Endothelial cell of umbilical vein (primary cell): ENCODE data around the gene CASP12. TPM values are rescaled to one million over a fixed set of nuclear protein-coding genes. Genes with fewer than 3 reads are reported as not detected.

Experiments
- BruUV-seq: library from RNA; stranded (reverse); fragments of 400-500 nt; replicated peaks from 2 replicates; lab custom pipeline; 2021; lab: Mats Ljungman, UMichigan
- CTCF ChIA-PET: fragments of 300-600, 350-600 bp; sonication (Branson Sonifier 250); formaldehyde crosslinking; loops from one replicate; lab custom pipeline; 2021; ENCODE audit warnings: antibody characterized with exemption, inconsistent platforms; lab: Charles Lee
- POLR2A ChIA-PET: fragments of 300-600, 350-600 bp; sonication (Branson Sonifier 250); formaldehyde crosslinking; loops from one replicate; lab custom pipeline; 2021; ENCODE audit warnings: antibody characterized with exemption, inconsistent platforms; lab: Charles Lee
- DNase-seq: peaks from one replicate; pipeline ENCODE4 v3.0.0-alpha.2; 2011; ENCODE audit warnings: low read depth, low spot score
- FAIRE-seq: peaks from 2 replicates; lab custom pipeline; 2011; peaks lifted over from hg19 to GRCh38; lab: Jason Lieb, UNC
- H2AFZ ChIP-seq: 2 replicates; pipeline ENCODE4 v1.6.0; 2012; ENCODE audit warnings: low read depth, low read length, control low read depth, inconsistent platforms
- H3K27ac ChIP-seq: 2 replicates; pipeline ENCODE4 v1.5.1; 2011; ENCODE audit warnings: low read depth, mild to moderate bottlenecking, control low read depth, low read length, moderate library complexity; ENCODE audit not compliant: insufficient read depth
- H3K27me3 ChIP-seq, 2 experiments: 2 replicates each; pipeline versions ENCODE4 v1.6.0 to v1.6.1; 2011; ENCODE audit warnings: low read length in 2 of 2, mixed read lengths in 1 of 2; ENCODE audit not compliant: control insufficient read depth in 2 of 2, insufficient read depth in 2 of 2
- H3K36me3 ChIP-seq, 2 experiments: 2 replicates in 1 of 2; 3 replicates in 1 of 2; pipeline ENCODE4 v1.5.1; 2011; ENCODE audit warnings: low read length in 2 of 2, mild to moderate bottlenecking in 1 of 2, moderate library complexity in 1 of 2; ENCODE audit not compliant: control insufficient read depth in 2 of 2, insufficient read depth in 2 of 2; ENCODE audit errors: extremely low read depth in 1 of 2
- H3K4me1 ChIP-seq: 3 replicates; pipeline ENCODE4 v1.5.1; 2011; ENCODE audit warnings: mild to moderate bottlenecking, low read length; ENCODE audit not compliant: control insufficient read depth, insufficient read depth; ENCODE audit errors: extremely low read depth
- H3K4me2 ChIP-seq: 2 replicates; pipeline ENCODE4 v1.6.1; 2011; ENCODE audit warnings: low read length, control low read depth, mixed read lengths; ENCODE audit not compliant: insufficient read depth
- H3K4me3 ChIP-seq, 3 experiments: fragments of 200-600 bp in 1 of 3; sonication (generic), shearing (Covaris generic) in 1 of 3; replicated peaks in 1 of 3; 2 replicates each; pipeline ENCODE4 v1.5.1; 2011 to 2016; ENCODE audit warnings: control low read depth in 3 of 3, low read length in 3 of 3, mild to moderate bottlenecking in 2 of 3, inconsistent platforms in 1 of 3, low read depth in 1 of 3, moderate library complexity in 1 of 3; ENCODE audit not compliant: insufficient read depth in 1 of 3
- H3K79me2 ChIP-seq: 2 replicates; pipeline ENCODE4 v1.6.0; 2012; ENCODE audit warnings: low read length, inconsistent platforms; ENCODE audit not compliant: control insufficient read depth, insufficient read depth
- H3K9ac ChIP-seq: replicated peaks from 2 replicates; pipeline ENCODE3; 2011; ENCODE audit warnings: low read length, control low read depth; ENCODE audit not compliant: insufficient read depth; ENCODE audit errors: extremely low read depth
- H3K9me1 ChIP-seq: replicated peaks from 3 replicates; pipeline ENCODE4 v1.6.0; 2011; ENCODE audit warnings: mild to moderate bottlenecking, low read length; ENCODE audit not compliant: control insufficient read depth, insufficient read depth; ENCODE audit errors: extremely low read depth
- H3K9me3 ChIP-seq: replicated peaks from 2 replicates; pipeline ENCODE4 v1.5.1; 2012; ENCODE audit warnings: low read length, inconsistent platforms; ENCODE audit not compliant: control insufficient read depth, insufficient read depth
- H4K20me1 ChIP-seq: replicated peaks from 2 replicates; pipeline ENCODE3; 2011; ENCODE audit warnings: mild to moderate bottlenecking, low read length; ENCODE audit not compliant: control insufficient read depth, insufficient read depth; ENCODE audit errors: extremely low read depth
- CTCF ChIP-seq, 2 donors: IDR thresholded peaks; 1 replicate in 1 of 2; 2 replicates in 1 of 2; pipeline ENCODE4 v1.5.1; 2011; ENCODE audit warnings: low read length in 2 of 2, mild to moderate bottlenecking in 2 of 2, moderate library complexity in 2 of 2, control low read depth in 1 of 2, inconsistent platforms in 1 of 2, low read depth in 1 of 2; ENCODE audit not compliant: insufficient read depth in 1 of 2; ENCODE audit errors: extremely low read depth in 1 of 2
- GATA2 ChIP-seq: IDR thresholded peaks from 2 replicates; pipeline ENCODE4 v1.7.0; 2011; ENCODE audit warnings: low read depth, mild to moderate bottlenecking, moderate library complexity, mixed read lengths, low read length; ENCODE audit not compliant: insufficient read length, insufficient read depth
- JUN ChIP-seq: IDR thresholded peaks from 2 replicates; pipeline ENCODE4 v1.6.1; 2011; ENCODE audit warnings: borderline replicate concordance, low read depth; ENCODE audit not compliant: insufficient read length, insufficient read depth
- POLR2A ChIP-seq: IDR thresholded peaks from 2 replicates; pipeline ENCODE4 v1.6.1; 2012; ENCODE audit warnings: low read depth, mild to moderate bottlenecking, control low read depth, low read length
- POLR2AphosphoS5 ChIP-seq: IDR thresholded peaks from 2 replicates; pipeline ENCODE4 v1.6.1; 2012; ENCODE audit warnings: low read depth, mild to moderate bottlenecking, control low read depth, low read length, moderate library complexity; ENCODE audit not compliant: insufficient read depth
- dilution Hi-C: fragments of 300-500 bp; cut with MboI; formaldehyde crosslinking; loops from one replicate; pipeline ENCODE4 v1.15.0; 2019; ENCODE audit warnings: low sequenced_read_pairs; ENCODE audit not compliant: extremely low pct_ligation_motif_present
- intact Hi-C: fragments of 100-400 bp; cut with micrococcal nuclease; formaldehyde crosslinking; loops from one replicate; pipeline ENCODE4 v1.10.0; 2022
- polyA plus RNA-seq, 4 experiments: library from polyadenylated mRNA; depleted of rRNA in 3 of 4; stranded (reverse) in 3 of 4; unstranded in 1 of 4; fragments of >200 nt; gene quantifications; 2 replicates each; pipeline versions ENCODE4 v1.2.1 to v1.2.3, GENCODE V29; 2011 to 2012; ENCODE audit warnings: missing spikeins in 1 of 4
- total RNA-seq: library from RNA; stranded (reverse); gene quantifications from 2 replicates; pipeline ENCODE4 v1.2.3, GENCODE V29; 2021

Gene CASP12
- total and polyA plus RNA-seq, 2 donors (not counting 3 experiments of a cell fraction or from before 2014, with no cell fraction given): 1.4 to 3.9 TPM

DNA sequence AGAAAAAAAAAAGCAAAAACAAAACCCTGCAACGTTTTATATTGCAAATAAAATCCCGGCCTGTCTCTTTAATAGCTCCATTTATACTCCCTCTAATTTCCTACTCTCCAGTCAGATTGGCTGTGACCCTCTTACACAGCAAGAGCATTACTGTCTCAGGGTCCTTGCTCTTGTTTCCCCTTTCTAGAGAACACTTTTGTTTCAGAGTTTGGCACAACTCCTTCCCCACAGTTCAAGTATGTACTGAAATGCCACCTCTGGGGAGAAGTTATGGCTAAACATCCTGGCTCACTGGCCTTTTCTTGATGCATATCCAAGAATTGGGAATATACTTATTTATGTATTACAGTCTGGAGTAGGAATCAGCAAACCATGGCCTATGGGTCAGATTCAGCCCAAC, 2.6 kb downstream of the CASP12 start:
- Histone ChIP-seq H3K36me3 (no peaks in the 10 kb centered on the region), H3K79me2 (no peaks in the 10 kb centered on the region), H4K20me1 (no peaks in the 10 kb centered on the region), H3K4me3 (no peak overlapping the region), H2AFZ (peak overlapping the region; percentile 47), H3K4me1 (peaks cover 55% of the 10 kb centered on the region), H3K27ac (no peak overlapping the region), H3K9me3 (no peaks in the 10 kb centered on the region), H3K27me3 (no peaks in the 10 kb centered on the region), H3K9me1 (no peaks in the 10 kb centered on the region), H3K9ac (no peak overlapping the region), H3K4me2 (no peak overlapping the region)
- no peak for TF ChIP-seq POLR2A
- no peak for TF ChIP-seq CTCF (IDR thresholded peaks at IDR 0.05; ENCODE audit: extremely low read depth in 1 of 2, insufficient read depth in 1 of 2, low read depth in 1 of 2, low read length in 2 of 2)
- no peak for TF ChIP-seq POLR2AphosphoS5
- POLR2A ChIA-PET: interaction anchor here (0.7 kb wide), 1 partner anchor 264 kb away, joined by 3 read pairs; no protein-coding TSS in a partner anchor
- BruUV-seq: no TSS peak
- CTCF ChIA-PET: interaction anchor here (1.1 to 1.4 kb wide), 2 partner anchors 12 to 196 kb away, joined by 3 to 4 read pairs; no protein-coding TSS in a partner anchor
- intact Hi-C loops: loop anchor here (5.0 kb wide), 1 partner anchor 967 kb away; no protein-coding TSS in a partner anchor
- DNase-seq: peak; percentile 87
- FAIRE-seq: no peak
- dilution Hi-C loops: no loop called here

- FAIRE-seq (no peak), DNase-seq (peak; percentile 69)
- H3K9me1 ChIP-seq: no peaks in the 10 kb centered on the region
- H3K27ac ChIP-seq: peak overlapping the region; percentile 61
- dilution Hi-C loops (no loop called here), intact Hi-C loops (no loop called here)
- TF ChIP-seq GATA2 (no peak), JUN (peak; percentile 21)
- POLR2A ChIA-PET: no interaction called here
- no peaks in the 10 kb centered on the region for H3K79me2 ChIP-seq
- H3K9me3 ChIP-seq: no peaks in the 10 kb centered on the region
- peak overlapping the region; percentile 79 for H3K4me2 ChIP-seq
- H3K27me3 ChIP-seq: no peaks in the 10 kb centered on the region
- no TSS peak for BruUV-seq
- H3K36me3 ChIP-seq: no peaks in the 10 kb centered on the region
- CTCF ChIA-PET: interaction anchor here (1.6 kb wide), 1 partner anchor 12 kb away, joined by 5 read pairs; no protein-coding TSS in a partner anchor
- no peaks in the 10 kb centered on the region for H4K20me1 ChIP-seq
- no peak overlapping the region for H3K4me3 ChIP-seq
- no peak overlapping the region for H3K9ac ChIP-seq
- no peak overlapping the region for H2AFZ ChIP-seq
- H3K4me1 ChIP-seq: peaks cover 53% of the 10 kb centered on the region
These were observed 4.4 kb downstream of the CASP12 start for GRCh38 chr11:104893876-104894275.
